ENCODE measurements around the gene PPY.

GRCh38 chr17:43916385-43916784 lies 25.9 kb downstream of the PPY start:
- TF ChIP-seq EZH2 (IDR thresholded peaks at IDR 0.05; ENCODE audit: low read length, missing control alignments) (no peak), CTCF (conservative IDR thresholded peaks at IDR 0.05 in 1 of 2, IDR thresholded peaks at IDR 0.05 in 1 of 2; ENCODE audit: low read depth in 1 of 2, low read length in 2 of 2) (no peak)
